KG1 (cell line): ENCODE data around the gene POLD4.

Experiments
- DNase-seq: peaks from one replicate; lab custom pipeline; 2025; lab: John Stamatoyannopoulos, UW

POLD4 gene

GRCh38 chr11:67301313-67301921 is 51.9 kb downstream of the POLD4 start:
- no peak for DNase-seq
